OCI-LY3 (cell line): ENCODE results near the gene CAPNS1.

ENCODE experiments used
- H2AFZ ChIP-seq: fragments of 200-600, 300-600 bp; shearing (Covaris generic); 2 replicates; pipeline ENCODE4 v1.6.0; 2014; ENCODE audit warnings: antibody characterized with exemption, low read depth, low read length
- H3K27ac ChIP-seq: fragments of 200-600, 300-600 bp; sonication (generic); 2 replicates; pipeline ENCODE4 v1.5.1; 2014; ENCODE audit warnings: mild to moderate bottlenecking, low read length, moderate library complexity, mixed read lengths
- H3K27me3 ChIP-seq: fragments of 200-600, 300-600 bp; sonication (generic); 2 replicates; pipeline ENCODE4 v1.6.1; 2014; ENCODE audit warnings: low read depth, low read length, mixed read lengths
- H3K36me3 ChIP-seq: fragments of 200-600, 300-600 bp; sonication (generic); replicated peaks from 2 replicates; pipeline ENCODE3; 2014; ENCODE audit warnings: low read depth, low read length, mixed read lengths
- H3K4me1 ChIP-seq: fragments of 300-600, 200-600 bp; sonication (generic); 2 replicates; pipeline ENCODE4 v1.6.1; 2014; ENCODE audit warnings: low read length, mixed read lengths
- H3K4me2 ChIP-seq: fragments of 200-600, 300-600 bp; sonication (generic); 2 replicates; pipeline ENCODE4 v1.6.1; 2014; ENCODE audit warnings: low read length, mixed read lengths
- H3K4me3 ChIP-seq: fragments of 300-600, 200-600 bp; sonication (generic); 2 replicates; pipeline ENCODE4 v1.5.1; 2014; ENCODE audit warnings: antibody characterized with exemption, mild to moderate bottlenecking, low read length, moderate library complexity
- H3K79me2 ChIP-seq: fragments of 300-600, 200-600 bp; shearing (Covaris generic); 2 replicates; pipeline ENCODE4 v1.6.1; 2014; ENCODE audit warnings: mild to moderate bottlenecking, low read length, mixed read lengths
- H3K9ac ChIP-seq: fragments of 300-600, 200-600 bp; shearing (Covaris generic); 2 replicates; pipeline ENCODE4 v1.6.0; 2014; ENCODE audit warnings: mild to moderate bottlenecking, low read length, moderate library complexity
- H3K9me3 ChIP-seq: fragments of 200-600, 300-600 bp; shearing (Covaris generic); 2 replicates; pipeline ENCODE4 v1.6.1; 2014; ENCODE audit warnings: low read length, mixed read lengths; ENCODE audit not compliant: insufficient read depth
- H4K20me1 ChIP-seq: fragments of 200-600, 300-600 bp; sonication (generic); 2 replicates; pipeline ENCODE4 v1.6.1; 2016; ENCODE audit warnings: low read length, mixed read lengths; ENCODE audit not compliant: insufficient read depth
- EZH2phosphoT487 ChIP-seq: fragments of 200-600 bp; shearing (Covaris generic); IDR thresholded peaks from 2 replicates; pipeline ENCODE4 v1.6.1; 2018; ENCODE audit warnings: antibody characterized with exemption, mixed run types, low read depth
- TF ChIP-seq, protein P1 (sequence below): fragments of 200-600, 300-600 bp; sonication (generic); IDR thresholded peaks from 2 replicates; pipeline ENCODE4 v1.5.1; 2014; ENCODE audit warnings: antibody characterized with exemption, low read length, low read depth

The CAPNS1 gene

GRCh38 chr19:36152019-36152351 is 12.1 kb downstream of the CAPNS1 start:
- Histone ChIP-seq H3K4me1 (no peaks in the 10 kb centered on the region), H2AFZ (no peak overlapping the region), H3K27ac (no peak overlapping the region), H3K4me2 (no peak overlapping the region), H3K9ac (no peak overlapping the region), H3K36me3 (peaks cover 33% of the 10 kb centered on the region), H3K27me3 (no peaks in the 10 kb centered on the region), H4K20me1 (no peaks in the 10 kb centered on the region; the same call in 1 of the 2 replicates), H3K4me3 (no peak overlapping the region), H3K9me3 (no peaks in the 10 kb centered on the region), H3K79me2 (no peaks in the 10 kb centered on the region)
- TF ChIP-seq EZH2phosphoT487: no peak
- TF ChIP-seq, protein P1, sequence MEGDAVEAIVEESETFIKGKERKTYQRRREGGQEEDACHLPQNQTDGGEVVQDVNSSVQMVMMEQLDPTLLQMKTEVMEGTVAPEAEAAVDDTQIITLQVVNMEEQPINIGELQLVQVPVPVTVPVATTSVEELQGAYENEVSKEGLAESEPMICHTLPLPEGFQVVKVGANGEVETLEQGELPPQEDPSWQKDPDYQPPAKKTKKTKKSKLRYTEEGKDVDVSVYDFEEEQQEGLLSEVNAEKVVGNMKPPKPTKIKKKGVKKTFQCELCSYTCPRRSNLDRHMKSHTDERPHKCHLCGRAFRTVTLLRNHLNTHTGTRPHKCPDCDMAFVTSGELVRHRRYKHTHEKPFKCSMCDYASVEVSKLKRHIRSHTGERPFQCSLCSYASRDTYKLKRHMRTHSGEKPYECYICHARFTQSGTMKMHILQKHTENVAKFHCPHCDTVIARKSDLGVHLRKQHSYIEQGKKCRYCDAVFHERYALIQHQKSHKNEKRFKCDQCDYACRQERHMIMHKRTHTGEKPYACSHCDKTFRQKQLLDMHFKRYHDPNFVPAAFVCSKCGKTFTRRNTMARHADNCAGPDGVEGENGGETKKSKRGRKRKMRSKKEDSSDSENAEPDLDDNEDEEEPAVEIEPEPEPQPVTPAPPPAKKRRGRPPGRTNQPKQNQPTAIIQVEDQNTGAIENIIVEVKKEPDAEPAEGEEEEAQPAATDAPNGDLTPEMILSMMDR: no peak

DNA sequence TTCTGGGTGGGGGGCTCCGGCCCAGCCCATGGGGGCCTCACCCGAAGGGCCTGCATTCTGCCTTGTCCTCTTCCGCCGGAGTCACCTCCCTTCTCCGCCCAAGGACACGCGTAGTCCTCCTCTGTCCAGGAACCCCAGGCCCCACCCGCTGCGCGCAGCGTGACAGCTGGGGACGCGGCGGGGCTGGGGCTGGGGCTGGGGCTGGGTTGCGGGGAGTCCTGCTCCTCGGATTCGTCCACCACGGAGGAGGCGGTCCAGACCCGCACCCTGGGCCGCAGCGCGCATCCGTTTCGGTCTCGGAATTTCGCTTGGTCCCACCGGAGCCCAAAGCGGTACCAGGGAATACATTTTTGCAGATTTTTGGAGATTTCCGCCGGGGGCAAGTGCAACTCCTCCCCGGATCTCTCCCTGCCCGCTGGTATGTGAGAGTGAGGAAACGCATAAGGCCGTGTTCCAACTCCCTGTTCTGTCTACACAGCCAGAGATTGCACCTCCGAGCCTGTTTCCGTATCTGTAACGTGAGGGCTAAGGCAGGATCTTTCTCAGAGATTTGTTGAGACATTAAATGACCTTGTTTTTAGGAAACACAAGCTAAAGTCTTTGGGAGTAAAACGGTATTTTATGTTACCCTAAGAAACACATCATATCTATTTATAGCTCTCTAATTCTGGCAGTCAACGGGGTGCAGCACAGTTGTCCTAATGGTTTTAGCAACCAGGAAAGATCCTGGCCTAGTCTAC is 12.7 kb downstream of the CAPNS1 start, which contains the start of gene COX7A1:
Gene COX7A1, minus strand, starts transcription at position 96 of the 740 bp plus-strand sequence. Its CDS starts 40 bp downstream, at position 56.
- Histone ChIP-seq H3K4me3 (no peak within 1 kb of the TSS), H3K27me3 (no peaks in the 10 kb centered on the region), H3K4me1 (no peaks in the 10 kb centered on the region), H3K4me2 (no peak within 1 kb of the TSS), H3K79me2 (no peaks in the 10 kb centered on the region), H3K36me3 (peaks cover 30% of the 10 kb centered on the region), H2AFZ (no peak within 1 kb of the TSS), H4K20me1 (no peaks in the 10 kb centered on the region; the same call in 1 of the 2 replicates), H3K27ac (no peak within 1 kb of the TSS), H3K9ac (no peak within 1 kb of the TSS), H3K9me3 (no peaks in the 10 kb centered on the region)
- TF ChIP-seq, protein P1: no peak
- no peak for TF ChIP-seq EZH2phosphoT487

GRCh38 chr19:36153126-36153525 is 13.3 kb downstream of the CAPNS1 start:
- TF ChIP-seq, protein P1: no peak
- no peak for TF ChIP-seq EZH2phosphoT487
- H3K9me3 ChIP-seq: no peaks in the 10 kb centered on the region
- H3K4me2 ChIP-seq: no peak overlapping the region
- no peak overlapping the region for H3K4me3 ChIP-seq
- H3K36me3 ChIP-seq: peaks cover 30% of the 10 kb centered on the region
- H3K27me3 ChIP-seq: no peaks in the 10 kb centered on the region
- H3K4me1 ChIP-seq: no peaks in the 10 kb centered on the region
- H3K27ac ChIP-seq: no peak overlapping the region
- no peak overlapping the region for H3K9ac ChIP-seq
- H2AFZ ChIP-seq: no peak overlapping the region
- H4K20me1 ChIP-seq: no peaks in the 10 kb centered on the region; the same call in 1 of the 2 replicates
- H3K79me2 ChIP-seq: no peaks in the 10 kb centered on the region

GRCh38 chr19:36160821-36161596 is 21.1 kb downstream of the CAPNS1 start:
- Histone ChIP-seq H3K36me3 (peaks cover 5% of the 10 kb centered on the region), H3K4me1 (no peaks in the 10 kb centered on the region), H3K4me3 (no peak overlapping the region), H3K9ac (no peak overlapping the region), H4K20me1 (no peaks in the 10 kb centered on the region), H2AFZ (no peak overlapping the region), H3K9me3 (no peaks in the 10 kb centered on the region), H3K27me3 (no peaks in the 10 kb centered on the region), H3K4me2 (no peak overlapping the region), H3K27ac (no peak overlapping the region), H3K79me2 (no peaks in the 10 kb centered on the region)
- TF ChIP-seq, protein P1: no peak
